H9 (cell line): ENCODE results near the gene TRIL. TPM values are rescaled to one million over a fixed set of nuclear protein-coding genes. Genes with fewer than 3 reads are reported as not detected.

ENCODE experiments used
- DNase-seq: peaks from one replicate; pipeline ENCODE4 v3.0.0-alpha.2; 2017
- H2AFZ ChIP-seq: one replicate; pipeline ENCODE4 v1.6.1; 2013; ENCODE audit warnings: mild to moderate bottlenecking, low read length, control low read depth, moderate library complexity
- H2AK5ac ChIP-seq: 2 replicates; pipeline ENCODE4 v1.6.1; 2013; ENCODE audit warnings: low read length, control low read depth, mixed read lengths; ENCODE audit not compliant: insufficient read length
- H2BK120ac ChIP-seq: one replicate; pipeline ENCODE4 v1.6.1; 2013; ENCODE audit warnings: low read depth, mild to moderate bottlenecking, low read length, control low read depth, inconsistent platforms; ENCODE audit not compliant: poor library complexity, severe bottlenecking
- H2BK12ac ChIP-seq: 2 replicates; pipeline ENCODE4 v1.6.1; 2013; ENCODE audit warnings: low read length, control low read depth, mixed read lengths, low read depth; ENCODE audit not compliant: insufficient read length
- H2BK15ac ChIP-seq: 2 replicates; pipeline ENCODE4 v1.6.1; 2013; ENCODE audit warnings: low read depth, low read length, control low read depth
- H2BK20ac ChIP-seq: one replicate; pipeline ENCODE4 v1.6.1; 2013; ENCODE audit warnings: low read depth, mild to moderate bottlenecking, low read length, control low read depth, inconsistent platforms; ENCODE audit not compliant: poor library complexity, severe bottlenecking
- H2BK5ac ChIP-seq: 2 replicates; pipeline ENCODE4 v1.6.1; 2013; ENCODE audit warnings: low read length, control low read depth, mixed read lengths; ENCODE audit not compliant: insufficient read length
- H3K14ac ChIP-seq: 2 replicates; pipeline ENCODE4 v1.6.1; 2013; ENCODE audit warnings: low read length, control low read depth; ENCODE audit not compliant: insufficient read depth
- H3K18ac ChIP-seq: 2 replicates; pipeline ENCODE4 v1.6.1; 2013; ENCODE audit warnings: low read depth, mild to moderate bottlenecking, mixed read lengths, low read length, control low read depth; ENCODE audit not compliant: insufficient read length
- H3K23ac ChIP-seq: 2 replicates; pipeline ENCODE4 v1.6.1; 2013; ENCODE audit warnings: low read length, control low read depth, mixed read lengths, low read depth; ENCODE audit not compliant: insufficient read length
- H3K23me2 ChIP-seq: 2 replicates; pipeline ENCODE4 v1.6.1; 2013; ENCODE audit warnings: low read depth, mild to moderate bottlenecking, mixed read lengths, low read length, control low read depth; ENCODE audit not compliant: insufficient read length, poor library complexity, severe bottlenecking
- H3K27ac ChIP-seq: 2 replicates; pipeline ENCODE4 v1.5.1; 2013; ENCODE audit warnings: low read length, control low read depth, mixed read lengths, low read depth; ENCODE audit not compliant: insufficient read length
- H3K27me3 ChIP-seq: 2 replicates; pipeline ENCODE4 v1.6.1; 2013; ENCODE audit warnings: low read length, control low read depth, inconsistent platforms; ENCODE audit not compliant: insufficient read depth
- H3K4ac ChIP-seq: 2 replicates; pipeline ENCODE4 v1.6.1; 2013; ENCODE audit warnings: low read depth, mild to moderate bottlenecking, control low read depth, inconsistent platforms, low read length, moderate library complexity
- H3K4me1 ChIP-seq: 2 replicates; pipeline ENCODE4 v1.6.1; 2013; ENCODE audit warnings: low read length, control low read depth, inconsistent platforms; ENCODE audit not compliant: insufficient read depth
- H3K4me2 ChIP-seq: 2 replicates; pipeline ENCODE4 v1.6.1; 2013; ENCODE audit warnings: low read length, control low read depth, mixed read lengths; ENCODE audit not compliant: insufficient read length, insufficient read depth
- H3K56ac ChIP-seq: 2 replicates; pipeline ENCODE4 v1.6.1; 2013; ENCODE audit warnings: low read depth, mild to moderate bottlenecking, mixed read lengths, low read length, control low read depth; ENCODE audit not compliant: insufficient read length
- H3K79me1 ChIP-seq: 2 replicates; pipeline ENCODE4 v1.6.1; 2013; ENCODE audit warnings: low read depth, mild to moderate bottlenecking, moderate library complexity, low read length, control low read depth, inconsistent platforms; ENCODE audit not compliant: insufficient read depth, poor library complexity, severe bottlenecking
- H3K79me2 ChIP-seq: 2 replicates; pipeline ENCODE4 v1.6.1; 2013; ENCODE audit warnings: low read length, control low read depth, inconsistent platforms; ENCODE audit not compliant: insufficient read depth
- H3K9ac ChIP-seq: 2 replicates; pipeline ENCODE4 v1.6.1; 2013; ENCODE audit warnings: low read length, control low read depth, mixed read lengths; ENCODE audit not compliant: insufficient read length; ENCODE audit errors: extremely low read depth
- H3K9me3 ChIP-seq: one replicate; pipeline ENCODE4 v1.6.1; 2013; ENCODE audit warnings: low read depth, low read length, inconsistent platforms; ENCODE audit not compliant: control insufficient read depth
- H3T11ph ChIP-seq: one replicate; pipeline ENCODE4 v1.6.1; 2013; ENCODE audit warnings: mild to moderate bottlenecking, low read length, control low read depth, inconsistent platforms
- H4K20me1 ChIP-seq: one replicate; pipeline ENCODE4 v1.6.1; 2013; ENCODE audit not compliant: control insufficient read depth, insufficient read length, insufficient read depth
- H4K5ac ChIP-seq: 2 replicates; pipeline ENCODE4 v1.6.1; 2013; ENCODE audit warnings: low read depth, mild to moderate bottlenecking, mixed read lengths, low read length, control low read depth; ENCODE audit not compliant: insufficient read length
- H4K8ac ChIP-seq: replicated peaks from 2 replicates; pipeline ENCODE4 v1.6.1; 2013; ENCODE audit warnings: low read length, control low read depth, mixed read lengths, low read depth; ENCODE audit not compliant: insufficient read length
- H4K91ac ChIP-seq: 2 replicates; pipeline ENCODE4 v1.6.1; 2013; ENCODE audit warnings: low read depth, mild to moderate bottlenecking, moderate library complexity, mixed read lengths, low read length, control low read depth; ENCODE audit not compliant: insufficient read length
- H3K27ac Mint-ChIP-seq, 3 experiments: 2 replicates in 2 of 3; 3 replicates in 1 of 3; pipeline ENCODE4 v1.8.0; 2020 to 2021; ENCODE audit warnings: mixed read lengths in 3 of 3, mild to moderate bottlenecking in 1 of 3, moderate library complexity in 1 of 3
- H3K27me3 Mint-ChIP-seq: 2 replicates; pipeline ENCODE4 v1.8.0; 2021; ENCODE audit warnings: low read depth, mild to moderate bottlenecking, moderate library complexity, mixed read lengths
- H3K36me3 Mint-ChIP-seq, 3 experiments: 2 replicates in 2 of 3; 3 replicates in 1 of 3; pipeline ENCODE4 v1.8.0; 2020 to 2021; ENCODE audit warnings: low read depth in 3 of 3, mixed read lengths in 3 of 3; ENCODE audit not compliant: insufficient read depth in 1 of 3
- H3K4me1 Mint-ChIP-seq, 2 experiments: 2 replicates each; pipeline ENCODE4 v1.8.0; 2020; ENCODE audit warnings: mixed read lengths in 2 of 2
- H3K4me3 Mint-ChIP-seq, 2 experiments: 2 replicates in 1 of 2; 3 replicates in 1 of 2; pipeline ENCODE4 v1.8.0; 2020 to 2021; ENCODE audit warnings: mild to moderate bottlenecking in 2 of 2, mixed read lengths in 2 of 2, moderate library complexity in 1 of 2
- H3K9me3 Mint-ChIP-seq, 2 experiments: 2 replicates in 1 of 2; 3 replicates in 1 of 2; pipeline ENCODE4 v1.8.0; 2020; ENCODE audit warnings: mild to moderate bottlenecking in 2 of 2, mixed read lengths in 2 of 2, moderate library complexity in 1 of 2
- WGBS: extraction: QIAGEN DNeasy Blood & Tissue Kit; methylation state at CpG from one replicate; pipeline ENCODE4 v1.1.7; 2013; ENCODE audit warnings: missing lambda C conversion rate, low lambda C conversion rate, mixed read lengths; ENCODE audit not compliant: insufficient read length; ENCODE audit errors: extremely low coverage; 5-methylcytosine and 5-hydroxymethylcytosine counted together
- total RNA-seq: library from RNA; stranded (reverse); gene quantifications from 2 replicates; pipeline ENCODE4 v1.2.1, GENCODE V29; 2021
- TF ChIP-seq, protein P1 (sequence below): fragments of 200-600 bp; sonication (generic); conservative IDR thresholded peaks from 3 replicates; pipeline ENCODE4 v1.8.0; 2021; ENCODE audit warnings: antibody characterized with exemption, mild to moderate bottlenecking

The TRIL gene
- total RNA-seq, 1 experiment from 2014 or later, result 3.1 TPM

DNA sequence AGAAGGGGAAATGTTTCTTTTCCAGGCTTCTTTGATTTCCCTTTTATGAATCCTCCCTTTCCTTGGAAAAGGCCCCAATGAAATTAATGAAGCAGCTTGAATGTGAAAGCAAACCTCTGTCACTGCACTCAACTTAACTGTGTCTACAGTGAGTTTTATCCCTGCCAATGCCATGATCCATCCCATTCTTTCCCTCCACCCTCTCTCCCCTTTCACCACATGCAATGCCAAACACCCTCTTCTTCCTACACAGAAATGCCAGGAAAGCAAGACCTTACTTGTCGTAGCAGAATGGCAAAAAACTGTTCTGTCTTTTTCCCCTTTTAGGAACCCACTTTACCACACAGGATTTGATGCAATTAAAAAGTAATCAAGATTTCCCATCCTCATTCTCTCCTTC, 47.3 kb upstream of the TRIL start:
- Histone ChIP-seq H3K4ac (no peak overlapping the region), H3K14ac (no peak overlapping the region), H3K4me1 (no peaks in the 10 kb centered on the region), H2BK5ac (no peak overlapping the region), H2AFZ (no peak overlapping the region), H4K91ac (no peak overlapping the region), H3K23me2 (no peaks in the 10 kb centered on the region), H4K5ac (no peak overlapping the region), H3K27me3 (no peaks in the 10 kb centered on the region), H4K20me1 (no peaks in the 10 kb centered on the region), H2BK15ac (no peak overlapping the region), H3K23ac (no peak overlapping the region), H3K9me3 (no peaks in the 10 kb centered on the region), H3T11ph (no peak overlapping the region), H2BK20ac (no peak overlapping the region), H3K56ac (no peak overlapping the region), H3K4me2 (no peak overlapping the region), H3K9ac (no peak overlapping the region), H2BK120ac (no peak overlapping the region), H4K8ac (no peak overlapping the region), H2AK5ac (no peak overlapping the region), H3K79me1 (no peaks in the 10 kb centered on the region), H3K18ac (no peak overlapping the region), H2BK12ac (no peak overlapping the region), H3K79me2 (no peaks in the 10 kb centered on the region), H3K27ac (no peak overlapping the region)
- peaks cover 13 to 29% of the 10 kb centered on the region in 2 experiments for H3K4me1 Mint-ChIP-seq
- H3K9me3 Mint-ChIP-seq, result peaks cover 11 to 12% of the 10 kb centered on the region in 2 experiments
- no peak overlapping the region for H3K27ac Mint-ChIP-seq
- no CpG with 5 or more reads among the region's 1 CpG for WGBS
- no peak for DNase-seq
- H3K36me3 Mint-ChIP-seq, result peaks cover 0 to 21% (median 10%) of the 10 kb centered on the region in 3 experiments; a peak in 6 of 7 replicates
- H3K27me3 Mint-ChIP-seq, result no peaks in the 10 kb centered on the region
- H3K4me3 Mint-ChIP-seq, result no peak overlapping the region
- TF ChIP-seq, protein P1, sequence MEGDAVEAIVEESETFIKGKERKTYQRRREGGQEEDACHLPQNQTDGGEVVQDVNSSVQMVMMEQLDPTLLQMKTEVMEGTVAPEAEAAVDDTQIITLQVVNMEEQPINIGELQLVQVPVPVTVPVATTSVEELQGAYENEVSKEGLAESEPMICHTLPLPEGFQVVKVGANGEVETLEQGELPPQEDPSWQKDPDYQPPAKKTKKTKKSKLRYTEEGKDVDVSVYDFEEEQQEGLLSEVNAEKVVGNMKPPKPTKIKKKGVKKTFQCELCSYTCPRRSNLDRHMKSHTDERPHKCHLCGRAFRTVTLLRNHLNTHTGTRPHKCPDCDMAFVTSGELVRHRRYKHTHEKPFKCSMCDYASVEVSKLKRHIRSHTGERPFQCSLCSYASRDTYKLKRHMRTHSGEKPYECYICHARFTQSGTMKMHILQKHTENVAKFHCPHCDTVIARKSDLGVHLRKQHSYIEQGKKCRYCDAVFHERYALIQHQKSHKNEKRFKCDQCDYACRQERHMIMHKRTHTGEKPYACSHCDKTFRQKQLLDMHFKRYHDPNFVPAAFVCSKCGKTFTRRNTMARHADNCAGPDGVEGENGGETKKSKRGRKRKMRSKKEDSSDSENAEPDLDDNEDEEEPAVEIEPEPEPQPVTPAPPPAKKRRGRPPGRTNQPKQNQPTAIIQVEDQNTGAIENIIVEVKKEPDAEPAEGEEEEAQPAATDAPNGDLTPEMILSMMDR, result no peak
